Measurements from ENCODE around the gene DSTN.

DNA sequence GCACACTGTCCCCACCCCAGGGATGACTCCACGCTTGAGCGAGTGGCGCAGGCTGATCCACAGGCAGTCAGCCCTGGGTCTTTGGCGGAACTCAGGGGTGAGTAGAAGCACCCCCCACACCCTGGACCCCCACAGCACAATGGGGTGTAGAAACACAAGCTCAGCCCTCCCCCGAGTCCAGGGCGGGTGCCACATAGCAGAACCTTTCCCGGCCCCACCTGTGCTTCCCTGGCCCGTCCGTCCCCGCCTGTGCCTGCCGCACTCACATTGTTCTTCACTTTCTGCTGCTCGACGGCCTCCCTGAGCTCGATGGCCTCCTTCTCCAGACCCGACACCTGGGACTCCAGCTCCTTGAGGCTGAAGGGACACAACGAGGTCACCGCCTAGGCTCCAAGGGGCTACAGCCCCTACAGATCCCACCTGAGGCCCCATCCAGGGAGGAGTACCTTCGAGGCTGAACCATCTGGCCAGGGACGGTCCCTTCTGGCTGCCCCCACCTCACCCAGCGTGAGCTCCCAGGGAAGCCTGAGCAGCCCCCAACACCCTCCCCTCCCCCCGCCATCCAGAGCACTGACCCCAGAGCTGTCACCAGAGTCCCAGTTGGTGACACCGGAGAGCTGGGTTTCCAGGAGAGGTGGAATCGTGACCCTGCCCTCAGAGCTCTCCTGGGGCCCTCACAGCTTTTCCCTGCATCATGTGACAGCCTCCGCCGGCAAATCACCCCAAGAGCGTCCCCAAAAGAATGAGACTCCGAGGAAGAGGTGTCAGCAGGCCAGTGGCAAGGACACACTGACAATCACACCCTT, 55.6 kb downstream of the DSTN start:
- no peak for TF ChIP-seq POLR2A (IDR thresholded peaks at IDR 0.05)
- TF ChIP-seq, protein P1, sequence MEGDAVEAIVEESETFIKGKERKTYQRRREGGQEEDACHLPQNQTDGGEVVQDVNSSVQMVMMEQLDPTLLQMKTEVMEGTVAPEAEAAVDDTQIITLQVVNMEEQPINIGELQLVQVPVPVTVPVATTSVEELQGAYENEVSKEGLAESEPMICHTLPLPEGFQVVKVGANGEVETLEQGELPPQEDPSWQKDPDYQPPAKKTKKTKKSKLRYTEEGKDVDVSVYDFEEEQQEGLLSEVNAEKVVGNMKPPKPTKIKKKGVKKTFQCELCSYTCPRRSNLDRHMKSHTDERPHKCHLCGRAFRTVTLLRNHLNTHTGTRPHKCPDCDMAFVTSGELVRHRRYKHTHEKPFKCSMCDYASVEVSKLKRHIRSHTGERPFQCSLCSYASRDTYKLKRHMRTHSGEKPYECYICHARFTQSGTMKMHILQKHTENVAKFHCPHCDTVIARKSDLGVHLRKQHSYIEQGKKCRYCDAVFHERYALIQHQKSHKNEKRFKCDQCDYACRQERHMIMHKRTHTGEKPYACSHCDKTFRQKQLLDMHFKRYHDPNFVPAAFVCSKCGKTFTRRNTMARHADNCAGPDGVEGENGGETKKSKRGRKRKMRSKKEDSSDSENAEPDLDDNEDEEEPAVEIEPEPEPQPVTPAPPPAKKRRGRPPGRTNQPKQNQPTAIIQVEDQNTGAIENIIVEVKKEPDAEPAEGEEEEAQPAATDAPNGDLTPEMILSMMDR (IDR thresholded peaks at IDR 0.05), result no peak
- no peak for TF ChIP-seq EP300 (IDR thresholded peaks at IDR 0.05; ENCODE audit: low read depth)

Data from transverse colon (tissue), 3 donors.